DND-41 (cell line): ENCODE data around the gene CFLAR.

ENCODE experiments used
- CTCF ChIP-seq: IDR thresholded peaks from 2 replicates; pipeline ENCODE4 v1.5.1; 2012; ENCODE audit warnings: borderline replicate concordance, low read length, moderate library complexity, mild to moderate bottlenecking; ENCODE audit not compliant: poor library complexity, severe bottlenecking; ENCODE audit errors: extremely low read depth
- EZH2 ChIP-seq: IDR thresholded peaks from 3 replicates; pipeline ENCODE4 v1.6.1; 2012; ENCODE audit warnings: borderline replicate concordance, low read depth, mild to moderate bottlenecking, moderate library complexity, low read length, inconsistent platforms; ENCODE audit not compliant: severe bottlenecking

DNA sequence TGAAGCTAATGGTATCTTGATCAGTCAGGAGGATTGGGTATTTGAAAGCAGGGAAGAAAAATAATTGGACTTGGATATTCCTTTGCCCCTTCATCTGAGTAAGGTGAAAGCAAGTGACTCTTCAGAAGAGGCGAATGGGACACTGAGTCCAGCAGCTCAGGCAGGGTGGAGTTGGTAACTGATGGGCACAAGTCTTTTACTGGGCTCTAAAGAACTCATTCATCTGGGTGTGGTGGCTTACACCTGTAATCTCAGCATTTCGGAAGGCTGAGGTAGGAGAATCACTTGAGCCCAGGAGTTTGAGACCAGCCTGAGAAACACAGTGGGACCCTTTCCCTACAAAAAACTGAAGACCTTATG, 11.2 kb downstream of the CFLAR start:
- TF ChIP-seq CTCF = no peak
- no peak for TF ChIP-seq EZH2
